Measurements from ENCODE around the gene KLHL1. TPM values are rescaled to one million over a fixed set of nuclear protein-coding genes. Genes with fewer than 3 reads are reported as not detected.

The KLHL1 gene
- total and polyA plus RNA-seq, 2 of the 4 experiments (the other 2 are of a cell fraction): not detected

DNA sequence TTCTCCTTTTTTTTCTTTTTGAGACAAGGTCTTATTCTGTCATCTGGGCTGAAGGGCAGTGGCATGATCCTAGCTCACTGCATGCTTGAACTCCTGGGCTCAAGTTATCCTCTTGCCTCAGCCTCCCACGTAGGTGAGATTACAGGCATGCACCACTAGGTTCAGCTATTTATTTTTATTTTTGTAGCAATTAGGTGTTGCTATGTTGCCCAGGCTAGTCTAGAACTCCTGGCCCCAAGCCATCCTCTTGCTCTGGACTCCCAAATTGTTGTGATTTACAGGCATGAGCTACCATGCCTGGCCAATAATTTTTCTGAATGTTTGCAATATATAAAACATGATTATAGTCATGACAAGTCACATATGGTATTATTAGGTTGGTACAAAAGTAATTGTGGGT, 161.7 kb downstream of the KLHL1 start:
- ChIA-PET POLR2A (ENCODE audit: unreplicated experiment) (no interaction called here), CTCF (no interaction called here)
- no peak for ATAC-seq (ENCODE audit: low read depth)
- Histone ChIP-seq H3K4me2 (ENCODE audit: low read depth, low read length) (no peak overlapping the region), H2AFZ (replicated peaks; ENCODE audit: low read length, poor library complexity) (no peak overlapping the region), H4K20me1 (ENCODE audit: insufficient read depth, low read length) (no peaks in the 10 kb centered on the region), H3K4me1 (ENCODE audit: control insufficient read depth, insufficient read depth, low read length) (no peaks in the 10 kb centered on the region), H3K27me3 (ENCODE audit: control insufficient read depth, insufficient read depth, low read length) (no peaks in the 10 kb centered on the region), H3K79me1 (ENCODE audit: low read depth in 1 of 2, low read length in 2 of 2) (no peaks in the 10 kb centered on the region), H2BK120ac (ENCODE audit: low read depth, low read length) (no peak overlapping the region), H4K91ac (ENCODE audit: insufficient read depth, low read depth, low read length) (no peak overlapping the region), H2BK5ac (ENCODE audit: low read depth, low read length, poor library complexity, severe bottlenecking) (no peak overlapping the region), H3K14ac (replicated peaks; ENCODE audit: low read depth, low read length) (no peak overlapping the region), H2AK9ac (replicated peaks; ENCODE audit: low read depth, low read length, poor library complexity) (no peak overlapping the region), H3K18ac (ENCODE audit: low read depth, low read length) (no peak overlapping the region), H3K9me3 (ENCODE audit: control insufficient read depth, insufficient read depth, low read length) (peaks cover 3% of the 10 kb centered on the region), H3K9me1 (ENCODE audit: insufficient read depth, low read length) (no peaks in the 10 kb centered on the region), H2BK20ac (ENCODE audit: low read depth, low read length) (no peak overlapping the region), H3K56ac (ENCODE audit: extremely low read depth, insufficient read depth, low read length) (no peak overlapping the region), H3K23ac (ENCODE audit: low read depth, low read length) (no peak overlapping the region), H3K4ac (ENCODE audit: low read depth, low read length) (no peak overlapping the region), H4K8ac (ENCODE audit: low read depth in 2 of 2, low read length in 2 of 2) (no peak overlapping the region), H3K4me3 (ENCODE audit: insufficient read depth, low read depth, low read length) (no peak overlapping the region), H3K27ac (ENCODE audit: insufficient read depth, low read length) (no peak overlapping the region), H3K9ac (ENCODE audit: low read depth, low read length) (no peak overlapping the region), H4K5ac (ENCODE audit: low read depth, low read length) (no peak overlapping the region), H2BK15ac (ENCODE audit: low read depth, low read length) (no peak overlapping the region), H2AK5ac (ENCODE audit: low read depth, low read length) (no peak overlapping the region), H3K36me3 (ENCODE audit: control insufficient read depth, insufficient read depth, low read length) (no peaks in the 10 kb centered on the region)
- no peak for TF ChIP-seq NFE2L2 (IDR thresholded peaks at IDR 0.05; ENCODE audit: low read depth, low read length)
- TF ChIP-seq MAFK (IDR thresholded peaks at IDR 0.05; ENCODE audit: low read depth, low read length): no peak
- no peak for TF ChIP-seq CEBPB (IDR thresholded peaks at IDR 0.05; ENCODE audit: low read depth, low read length)
- TF ChIP-seq RAD21 (IDR thresholded peaks at IDR 0.05; ENCODE audit: low read length): no peak
- no peak for TF ChIP-seq MAZ (IDR thresholded peaks at IDR 0.05; ENCODE audit: borderline replicate concordance, low read depth, low read length)
- TF ChIP-seq, protein P1, sequence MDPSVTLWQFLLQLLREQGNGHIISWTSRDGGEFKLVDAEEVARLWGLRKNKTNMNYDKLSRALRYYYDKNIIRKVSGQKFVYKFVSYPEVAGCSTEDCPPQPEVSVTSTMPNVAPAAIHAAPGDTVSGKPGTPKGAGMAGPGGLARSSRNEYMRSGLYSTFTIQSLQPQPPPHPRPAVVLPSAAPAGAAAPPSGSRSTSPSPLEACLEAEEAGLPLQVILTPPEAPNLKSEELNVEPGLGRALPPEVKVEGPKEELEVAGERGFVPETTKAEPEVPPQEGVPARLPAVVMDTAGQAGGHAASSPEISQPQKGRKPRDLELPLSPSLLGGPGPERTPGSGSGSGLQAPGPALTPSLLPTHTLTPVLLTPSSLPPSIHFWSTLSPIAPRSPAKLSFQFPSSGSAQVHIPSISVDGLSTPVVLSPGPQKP (IDR thresholded peaks at IDR 0.05; ENCODE audit: borderline replicate concordance, low read depth, low read length): no peak
- no peak for TF ChIP-seq FOS (IDR thresholded peaks at IDR 0.05; ENCODE audit: low read depth, low read length)
- TF ChIP-seq CHD1 (IDR thresholded peaks at IDR 0.05; ENCODE audit: low read depth, low read length): no peak
- no peak for DNase-seq
- in situ Hi-C loops (cut with MboI; ENCODE audit: low sequenced_read_pairs) (no loop called here), intact Hi-C loops (cut with micrococcal nuclease) (no loop called here), dilution Hi-C loops (cut with HindIII; ENCODE audit: low sequenced_read_pairs, unreplicated experiment) (no loop called here)
- WGBS, 2 experiments (ENCODE audit: extremely low coverage in 2 of 2, insufficient read length in 1 of 2): no CpG with 5 or more reads among the region's 1 CpG
- BruUV-seq (replicated peaks): no TSS peak
